GM10266 (cell line): ENCODE results near the gene RCBTB2.

Source experiments
- DNase-seq: peaks from one replicate; pipeline ENCODE4 v3.0.0; 2012; ENCODE audit errors: extremely low spot score
- TF ChIP-seq, protein P1 (sequence below): IDR thresholded peaks from 2 replicates; pipeline ENCODE4 v1.5.1; 2012; ENCODE audit warnings: mild to moderate bottlenecking, low read depth; ENCODE audit not compliant: control insufficient read depth, insufficient read depth; ENCODE audit errors: missing control alignments

The RCBTB2 gene

DNA sequence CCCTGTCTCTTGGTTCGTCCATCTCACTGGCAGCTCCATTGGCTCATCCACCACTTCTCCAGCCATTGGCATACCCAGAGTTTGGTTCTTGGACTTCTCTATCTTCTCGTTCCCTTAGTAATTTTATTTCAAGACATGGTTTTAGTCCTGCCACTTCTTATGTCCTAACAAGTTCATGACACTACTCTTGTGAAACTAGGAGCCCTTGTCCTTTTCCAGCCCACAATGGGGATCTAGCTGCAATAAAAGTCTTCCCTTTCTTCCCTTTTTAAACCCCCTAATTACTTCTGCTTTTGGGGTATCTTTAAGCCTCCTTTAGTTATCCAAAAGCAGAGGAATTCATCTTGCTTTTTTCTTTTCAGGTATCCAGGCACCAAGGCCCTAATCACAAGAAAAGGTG lies 2.9 kb upstream of the RCBTB2 start:
- TF ChIP-seq, protein P1, sequence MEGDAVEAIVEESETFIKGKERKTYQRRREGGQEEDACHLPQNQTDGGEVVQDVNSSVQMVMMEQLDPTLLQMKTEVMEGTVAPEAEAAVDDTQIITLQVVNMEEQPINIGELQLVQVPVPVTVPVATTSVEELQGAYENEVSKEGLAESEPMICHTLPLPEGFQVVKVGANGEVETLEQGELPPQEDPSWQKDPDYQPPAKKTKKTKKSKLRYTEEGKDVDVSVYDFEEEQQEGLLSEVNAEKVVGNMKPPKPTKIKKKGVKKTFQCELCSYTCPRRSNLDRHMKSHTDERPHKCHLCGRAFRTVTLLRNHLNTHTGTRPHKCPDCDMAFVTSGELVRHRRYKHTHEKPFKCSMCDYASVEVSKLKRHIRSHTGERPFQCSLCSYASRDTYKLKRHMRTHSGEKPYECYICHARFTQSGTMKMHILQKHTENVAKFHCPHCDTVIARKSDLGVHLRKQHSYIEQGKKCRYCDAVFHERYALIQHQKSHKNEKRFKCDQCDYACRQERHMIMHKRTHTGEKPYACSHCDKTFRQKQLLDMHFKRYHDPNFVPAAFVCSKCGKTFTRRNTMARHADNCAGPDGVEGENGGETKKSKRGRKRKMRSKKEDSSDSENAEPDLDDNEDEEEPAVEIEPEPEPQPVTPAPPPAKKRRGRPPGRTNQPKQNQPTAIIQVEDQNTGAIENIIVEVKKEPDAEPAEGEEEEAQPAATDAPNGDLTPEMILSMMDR: no peak
- DNase-seq: no peak

DNA sequence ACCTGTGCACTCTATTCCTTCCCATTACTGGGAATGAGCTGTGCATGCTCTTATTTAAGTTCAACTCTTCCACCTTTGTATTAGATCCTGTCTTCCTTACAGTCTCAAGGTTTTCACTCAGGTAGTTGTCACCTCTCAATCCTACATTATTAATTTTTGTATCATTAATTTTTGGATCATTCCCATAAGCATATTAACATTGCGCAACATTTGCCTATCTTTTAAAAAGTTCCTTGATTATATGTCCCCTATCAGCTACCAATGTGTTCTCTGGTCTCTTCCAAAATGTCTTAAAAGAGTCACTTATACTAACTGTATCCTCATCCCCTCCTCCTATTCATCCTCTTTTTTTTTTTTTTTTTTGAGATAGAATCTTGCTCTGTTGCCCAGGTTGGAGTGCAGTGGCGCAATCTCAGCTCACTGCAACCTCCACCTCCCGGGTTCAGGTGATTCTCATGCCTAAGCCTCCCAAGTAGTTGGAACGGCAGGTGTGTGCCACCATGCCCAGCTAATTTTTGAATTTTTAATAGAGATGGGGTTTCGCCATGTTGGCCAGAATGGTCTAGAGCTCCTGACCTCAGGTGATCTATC lies 2.1 kb upstream of the RCBTB2 start:
- DNase-seq: no peak
- TF ChIP-seq, protein P1: no peak

DNA sequence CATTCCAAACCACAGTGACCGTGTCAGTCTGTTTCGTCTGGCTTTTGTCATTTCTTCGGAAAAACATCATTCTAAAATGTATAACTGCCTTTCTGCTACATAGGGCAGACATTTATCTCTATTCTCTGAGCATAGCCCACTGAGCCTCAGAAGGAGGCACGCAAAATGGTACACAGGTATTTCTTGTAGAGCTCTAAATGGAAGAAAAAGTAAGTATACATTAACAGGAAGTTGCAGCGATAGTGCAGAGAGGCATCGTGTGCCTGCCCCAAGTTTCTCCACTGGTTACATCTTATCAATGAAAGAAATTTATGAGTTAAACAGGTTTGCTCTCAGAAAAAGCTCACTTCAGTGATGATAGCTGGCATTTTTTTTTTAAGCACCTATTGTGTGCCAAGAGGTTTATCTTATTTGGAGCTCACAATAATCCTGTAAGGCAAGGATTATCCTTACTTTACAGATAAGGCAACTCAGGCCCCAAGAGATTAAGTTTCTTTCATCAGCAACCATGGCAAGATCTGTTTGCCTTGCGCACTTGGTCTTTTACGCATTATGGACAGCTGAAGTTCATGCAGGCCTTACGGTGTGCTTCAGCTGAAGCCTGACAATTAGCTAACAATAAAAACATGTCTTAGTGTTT lies 1.2 kb upstream of the RCBTB2 start:
- TF ChIP-seq, protein P1: no peak
- no peak for DNase-seq

DNA sequence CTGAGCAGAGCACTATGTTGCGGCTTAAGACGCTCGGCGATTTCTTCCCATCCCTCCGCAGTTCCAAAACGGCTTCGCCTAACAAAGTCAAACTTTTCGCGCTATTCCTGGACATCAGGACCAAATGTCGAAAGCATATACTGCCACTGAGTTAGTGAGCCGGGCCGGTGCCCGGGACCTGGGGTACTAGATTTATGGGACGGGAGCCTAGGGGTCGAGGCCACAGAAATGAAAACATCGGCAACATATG lies 699 bp downstream of the RCBTB2 start:
- TF ChIP-seq, protein P1: no peak
- DNase-seq: no peak

DNA sequence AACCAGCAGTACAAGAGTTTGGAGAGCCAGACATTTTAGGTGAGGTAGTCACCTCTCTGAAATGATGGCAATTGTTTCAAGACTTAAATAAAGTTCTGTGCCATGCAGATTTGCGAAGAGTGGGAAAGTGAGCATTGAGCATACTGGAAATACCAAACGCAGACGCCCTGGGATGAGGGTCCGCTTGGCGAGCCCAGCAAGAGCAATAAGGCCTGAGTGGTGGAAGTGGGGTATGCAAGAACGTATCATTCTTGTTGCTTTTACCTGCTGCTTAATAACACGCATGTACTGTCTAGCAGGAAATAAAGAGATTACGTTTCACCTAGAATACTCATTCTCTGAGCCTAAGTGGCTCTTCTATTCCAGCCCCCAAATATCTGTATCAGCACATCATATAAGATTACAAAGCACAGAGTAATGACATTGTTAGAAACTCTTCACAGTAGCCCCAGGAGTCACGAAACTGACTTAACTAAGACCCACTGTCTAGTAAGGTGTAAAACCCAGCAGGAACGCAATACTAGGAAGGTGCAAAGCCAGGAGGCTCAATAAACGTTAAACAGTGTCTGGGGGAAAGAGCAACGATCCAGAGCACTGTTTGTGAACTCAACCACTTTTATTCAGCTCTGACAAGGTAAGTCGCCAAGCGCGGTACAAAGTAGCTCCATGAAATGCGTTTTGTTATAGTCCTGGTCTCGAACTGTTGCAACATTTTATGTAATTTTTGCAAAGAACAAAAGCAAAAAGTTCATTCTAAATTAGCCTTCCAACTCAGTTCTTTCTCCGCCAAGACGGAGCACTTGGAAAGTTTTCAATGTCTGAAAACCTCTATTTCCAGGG lies 1.2 kb downstream of the RCBTB2 start:
- TF ChIP-seq, protein P1: no peak
- DNase-seq: no peak

DNA sequence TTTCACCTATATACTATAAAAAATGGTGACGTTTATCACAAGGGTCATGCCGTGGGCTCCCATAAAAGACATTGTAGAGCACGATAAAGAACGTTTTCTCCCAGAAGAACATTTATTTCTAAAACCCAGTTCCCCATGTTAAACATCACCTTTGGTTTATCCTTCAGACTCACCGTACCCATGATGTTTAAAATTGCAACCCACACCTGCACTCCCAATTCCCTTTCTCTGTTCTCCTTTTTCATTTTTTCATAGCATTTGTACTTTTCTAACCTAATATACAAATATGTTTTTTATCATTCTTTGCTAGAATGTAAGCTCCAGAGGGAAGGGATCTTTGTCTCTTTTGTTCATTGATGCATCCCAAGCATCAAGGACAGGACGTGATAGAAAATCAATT lies 2.0 kb downstream of the RCBTB2 start:
- TF ChIP-seq, protein P1: no peak
- no peak for DNase-seq

DNA sequence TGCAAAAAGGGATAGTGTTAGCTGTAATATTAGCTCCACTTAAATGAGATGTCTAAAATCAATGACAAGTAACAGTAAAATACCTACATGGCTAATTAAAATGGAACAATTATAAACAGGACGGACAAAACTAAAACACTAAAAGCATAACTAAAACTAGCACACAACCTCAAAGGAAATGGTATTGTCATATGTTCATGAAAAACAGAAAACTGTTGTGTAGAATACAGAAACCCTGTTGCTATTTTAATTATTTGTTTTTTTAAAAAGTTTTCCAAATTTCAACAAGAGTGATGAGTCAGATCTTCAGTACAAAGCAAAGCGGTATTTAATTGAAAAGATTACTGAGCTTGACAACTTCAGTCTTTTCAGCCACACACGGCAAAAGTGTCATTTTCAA lies 4.2 kb downstream of the RCBTB2 start:
- no peak for DNase-seq
- TF ChIP-seq, protein P1: no peak
